HCT116 (cell line): ENCODE data around the gene WDR93. TPM values are rescaled to one million over a fixed set of nuclear protein-coding genes. Genes with fewer than 3 reads are reported as not detected.

Source experiments
- ATAC-seq: fragments of 200-7000 bp; cut with Tn5 transposase; 2 replicates; pipeline ENCODE4 v1.9.1; 2020; ENCODE audit warnings: mild to moderate bottlenecking, moderate library complexity
- BruUV-seq: library from RNA; stranded (reverse); fragments of 400-500 nt; replicated peaks from 2 replicates; lab custom pipeline; 2021; lab: Mats Ljungman, UMichigan
- CTCF ChIA-PET: fragments of 300-600 bp; sonication (Branson Sonifier 250); formaldehyde crosslinking; loops from one replicate; lab custom pipeline; 2021; ENCODE audit warnings: antibody characterized with exemption; lab: Charles Lee
- POLR2A ChIA-PET: fragments of 300-600, 350-600 bp; sonication (Branson Sonifier 250); formaldehyde crosslinking; loops from one replicate; lab custom pipeline; 2021; ENCODE audit warnings: antibody characterized with exemption; lab: Charles Lee
- RAD21 ChIA-PET, 2 experiments: fragments of 300-600 bp; sonication (Branson Sonifier 250); formaldehyde crosslinking; loops; one replicate each; lab custom pipeline; 2023; ENCODE audit warnings: low total read pairs in 2 of 2; ENCODE audit not compliant: uncharacterized antibody in 2 of 2, unreplicated experiment in 2 of 2, low non-redundant PET in 1 of 2; lab: Charles Lee
- DNase-seq: peaks from one replicate; pipeline ENCODE4 v3.0.0-alpha.2; 2010; ENCODE audit warnings: low read depth, low spot score
- H2AFZ ChIP-seq: fragments of 200-600 bp; shearing (Covaris generic), sonication (generic); 2 replicates; pipeline ENCODE4 v1.6.1; 2017; ENCODE audit warnings: low read depth, mixed run types, mixed read lengths, antibody characterized with exemption, low read length; ENCODE audit not compliant: poor library complexity, severe bottlenecking
- H3K27ac ChIP-seq: 2 replicates; pipeline ENCODE4 v1.5.1; 2012; ENCODE audit warnings: low read depth, low read length
- H3K27me3 ChIP-seq: fragments of 200-600 bp; sonication (generic); 2 replicates; pipeline ENCODE4 v1.6.1; 2016; ENCODE audit warnings: mixed run types, low read length, mixed read lengths; ENCODE audit not compliant: insufficient read depth
- H3K36me3 ChIP-seq, 2 experiments: fragments of 200-500 bp in 1 of 2; fragments of 200-600 bp in 1 of 2; sonication (Bioruptor generic) in 1 of 2; sonication (generic) in 1 of 2; 2 replicates each; pipeline versions ENCODE4 v1.5.1 to v1.6.1; 2014 to 2016; ENCODE audit warnings: low read length in 2 of 2, inconsistent platforms in 1 of 2, mixed read lengths in 1 of 2, mixed run types in 1 of 2; ENCODE audit not compliant: insufficient read depth in 2 of 2, control insufficient read depth in 1 of 2
- H3K4me1 ChIP-seq, 2 experiments: fragments of 200-600 bp in 1 of 2; sonication (generic) in 1 of 2; 2 replicates each; pipeline versions ENCODE4 v1.5.1 to v1.6.1; 2012 to 2017; ENCODE audit warnings: low read length in 2 of 2, inconsistent platforms in 1 of 2, mild to moderate bottlenecking in 1 of 2, mixed read lengths in 1 of 2, mixed run types in 1 of 2, moderate library complexity in 1 of 2; ENCODE audit not compliant: insufficient read depth in 2 of 2, control insufficient read depth in 1 of 2
- H3K4me2 ChIP-seq: fragments of 200-600 bp; sonication (generic); 2 replicates; pipeline ENCODE4 v1.6.1; 2017; ENCODE audit warnings: mixed run types, low read length, mixed read lengths
- H3K4me3 ChIP-seq, 2 experiments: fragments of 200-600 bp in 1 of 2; sonication (generic) in 1 of 2; replicated peaks in 1 of 2; 2 replicates each; pipeline ENCODE4 v1.5.1; 2011 to 2016; ENCODE audit warnings: low read length in 2 of 2, control low read depth in 1 of 2, low read depth in 1 of 2, mild to moderate bottlenecking in 1 of 2, mixed read lengths in 1 of 2, mixed run types in 1 of 2
- H3K79me2 ChIP-seq: fragments of 200-600 bp; sonication (generic); 2 replicates; pipeline ENCODE4 v1.6.1; 2017; ENCODE audit warnings: mild to moderate bottlenecking, mixed run types, low read length, moderate library complexity, mixed read lengths; ENCODE audit not compliant: insufficient read depth
- H3K9ac ChIP-seq: fragments of 200-600 bp; sonication (generic); 2 replicates; pipeline ENCODE4 v1.6.1; 2016; ENCODE audit warnings: low read length, mixed read lengths
- H3K9me2 ChIP-seq: fragments of 200-600 bp; sonication (generic), shearing (Covaris generic); 2 replicates; pipeline ENCODE4 v1.6.1; 2017; ENCODE audit warnings: mixed run types, mild to moderate bottlenecking, moderate library complexity; ENCODE audit not compliant: insufficient read depth
- H3K9me3 ChIP-seq, 2 experiments: fragments of 200-500 bp in 1 of 2; fragments of 200-600 bp in 1 of 2; sonication (Bioruptor generic) in 1 of 2; sonication (generic) in 1 of 2; 2 replicates each; pipeline ENCODE4 v1.6.1; 2014 to 2017; ENCODE audit warnings: low read length in 2 of 2, mixed read lengths in 2 of 2, inconsistent platforms in 1 of 2, low read depth in 1 of 2, mild to moderate bottlenecking in 1 of 2, mixed run types in 1 of 2, moderate library complexity in 1 of 2; ENCODE audit not compliant: control insufficient read depth in 1 of 2, insufficient read depth in 1 of 2
- H4K20me1 ChIP-seq: fragments of 200-600 bp; sonication (generic), shearing (Covaris generic); 2 replicates; pipeline ENCODE4 v1.6.1; 2017; ENCODE audit warnings: mixed run types, mild to moderate bottlenecking, moderate library complexity; ENCODE audit not compliant: insufficient read depth
- ATF3 ChIP-seq: IDR thresholded peaks from 2 replicates; pipeline ENCODE4 v1.6.1; 2012
- EZH2phosphoT487 ChIP-seq: fragments of 200-600 bp; IDR thresholded peaks from 2 replicates; pipeline ENCODE4 v1.6.1; 2018; ENCODE audit warnings: antibody characterized with exemption, borderline replicate concordance
- RAD21 ChIP-seq: IDR thresholded peaks from 2 replicates; pipeline ENCODE4 v1.6.1; 2012; ENCODE audit warnings: low read depth, mild to moderate bottlenecking
- SRF ChIP-seq: IDR thresholded peaks from 2 replicates; pipeline ENCODE4 v1.6.1; 2012; ENCODE audit warnings: low read depth
- intact Hi-C: fragments of 100-400 bp; cut with micrococcal nuclease; formaldehyde crosslinking; loops from 2 replicates; pipeline ENCODE4 v1.10.0; 2022
- total RNA-seq: library from RNA; stranded (reverse); gene quantifications from one replicate; pipeline ENCODE4 v1.2.1, GENCODE V29; 2021; ENCODE audit not compliant: unreplicated experiment
- TF ChIP-seq, protein P1 (sequence below), 3 experiments: fragments of 200-600 bp in 1 of 3; sonication (generic) in 1 of 3; IDR thresholded peaks in 2 of 3; conservative IDR thresholded peaks in 1 of 3; 2 replicates each; pipeline ENCODE4 v1.5.1; 2012 to 2017; ENCODE audit warnings: low read depth in 2 of 3, low read length in 2 of 3, antibody characterized with exemption in 1 of 3, borderline replicate concordance in 1 of 3, control low read depth in 1 of 3, mild to moderate bottlenecking in 1 of 3, mixed read lengths in 1 of 3, mixed run types in 1 of 3, moderate library complexity in 1 of 3; ENCODE audit not compliant: insufficient read depth in 1 of 3

The WDR93 gene
- total RNA-seq, 1 experiment from 2014 or later, result 0.42 TPM

DNA sequence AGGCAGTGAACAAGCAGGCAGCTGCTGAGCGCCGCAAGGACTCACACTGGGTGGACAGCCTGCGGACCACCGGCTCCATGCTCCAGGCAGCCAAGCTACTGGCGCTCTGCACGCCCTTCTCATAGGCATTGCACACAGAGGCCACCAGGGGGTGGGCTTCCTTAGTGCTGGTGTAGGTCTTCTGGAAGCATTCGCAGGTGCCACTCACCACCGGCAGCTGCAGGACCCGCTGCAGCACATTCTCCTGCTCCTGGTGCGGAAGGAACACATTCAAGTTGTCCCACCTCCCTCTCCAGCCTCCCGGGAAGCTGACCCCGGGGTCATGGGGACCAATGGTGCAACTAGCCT lies 17.5 kb upstream of the WDR93 start:
- RAD21 ChIA-PET, result no interaction called here
- Histone ChIP-seq H3K79me2 (no peaks in the 10 kb centered on the region), H3K4me2 (no peak overlapping the region), H3K27ac (no peak overlapping the region), H3K27me3 (no peaks in the 10 kb centered on the region), H3K9ac (no peak overlapping the region), H2AFZ (no peak overlapping the region), H4K20me1 (no peaks in the 10 kb centered on the region), H3K9me2 (no peaks in the 10 kb centered on the region), H3K4me3 (no peak overlapping the region), H3K36me3 (no peaks in the 10 kb centered on the region), H3K4me1 (no peaks in the 10 kb centered on the region), H3K9me3 (no peaks in the 10 kb centered on the region)
- CTCF ChIA-PET, result interaction anchor here (0.7 to 3.0 kb wide), 5 partner anchors 10 to 124 kb away, joined by 3 to 14 read pairs (median 3); no protein-coding TSS in a partner anchor
- TF ChIP-seq, protein P1, sequence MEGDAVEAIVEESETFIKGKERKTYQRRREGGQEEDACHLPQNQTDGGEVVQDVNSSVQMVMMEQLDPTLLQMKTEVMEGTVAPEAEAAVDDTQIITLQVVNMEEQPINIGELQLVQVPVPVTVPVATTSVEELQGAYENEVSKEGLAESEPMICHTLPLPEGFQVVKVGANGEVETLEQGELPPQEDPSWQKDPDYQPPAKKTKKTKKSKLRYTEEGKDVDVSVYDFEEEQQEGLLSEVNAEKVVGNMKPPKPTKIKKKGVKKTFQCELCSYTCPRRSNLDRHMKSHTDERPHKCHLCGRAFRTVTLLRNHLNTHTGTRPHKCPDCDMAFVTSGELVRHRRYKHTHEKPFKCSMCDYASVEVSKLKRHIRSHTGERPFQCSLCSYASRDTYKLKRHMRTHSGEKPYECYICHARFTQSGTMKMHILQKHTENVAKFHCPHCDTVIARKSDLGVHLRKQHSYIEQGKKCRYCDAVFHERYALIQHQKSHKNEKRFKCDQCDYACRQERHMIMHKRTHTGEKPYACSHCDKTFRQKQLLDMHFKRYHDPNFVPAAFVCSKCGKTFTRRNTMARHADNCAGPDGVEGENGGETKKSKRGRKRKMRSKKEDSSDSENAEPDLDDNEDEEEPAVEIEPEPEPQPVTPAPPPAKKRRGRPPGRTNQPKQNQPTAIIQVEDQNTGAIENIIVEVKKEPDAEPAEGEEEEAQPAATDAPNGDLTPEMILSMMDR (IDR thresholded peaks at IDR 0.05 in 2 of 3, conservative IDR thresholded peaks at IDR 0.05 in 1 of 3; ENCODE audit: borderline replicate concordance in 1 of 3, insufficient read depth in 1 of 3, low read depth in 2 of 3, low read length in 2 of 3), result peak; percentile 35 to 82 (median 74); a peak in 5 of 6 replicates
- TF ChIP-seq RAD21, result peak; percentile 52
- TF ChIP-seq ATF3, result no peak
- peak; percentile 92 for ATAC-seq
- peak; percentile 12 for DNase-seq
- POLR2A ChIA-PET, result no interaction called here
- intact Hi-C loops, result no loop called here
- no TSS peak for BruUV-seq

DNA sequence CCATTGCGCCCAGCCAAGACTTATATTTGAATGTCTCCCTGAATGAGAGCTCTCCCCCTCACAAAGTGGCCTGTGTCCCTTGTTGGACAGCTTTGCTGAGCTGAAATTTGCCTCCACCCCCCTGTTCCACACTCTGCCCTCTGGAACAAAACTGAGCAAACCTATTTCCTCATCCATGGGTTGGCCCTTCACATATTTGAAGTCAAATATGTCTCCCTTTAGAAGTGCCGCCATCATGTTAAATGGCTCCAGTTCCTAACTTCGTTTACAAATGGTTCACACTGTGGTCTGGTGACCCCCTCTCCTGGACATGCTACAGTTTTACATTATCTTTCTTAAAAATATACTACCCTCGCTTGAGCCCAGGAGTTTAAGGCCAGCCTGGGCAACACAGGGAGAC lies 16.1 kb upstream of the WDR93 start:
- no peak for DNase-seq
- intact Hi-C loops, result no loop called here
- CTCF ChIA-PET, result interaction anchor here (3.0 kb wide), 1 partner anchor 12 kb away, joined by 14 read pairs; no protein-coding TSS in a partner anchor
- Histone ChIP-seq H3K9me2 (no peaks in the 10 kb centered on the region), H3K27ac (no peak overlapping the region), H3K4me3 (no peak overlapping the region), H3K9me3 (no peaks in the 10 kb centered on the region), H3K4me1 (no peaks in the 10 kb centered on the region), H3K27me3 (no peaks in the 10 kb centered on the region), H3K4me2 (no peak overlapping the region), H3K36me3 (no peaks in the 10 kb centered on the region), H2AFZ (no peak overlapping the region), H3K9ac (no peak overlapping the region), H3K79me2 (no peaks in the 10 kb centered on the region), H4K20me1 (no peaks in the 10 kb centered on the region)
- RAD21 ChIA-PET, result interaction anchor here in 1 of 2 experiments (0.9 kb wide), 1 partner anchor 413 kb away, joined by 3 read pairs; no protein-coding TSS in a partner anchor
- peak; percentile 15; the same call in 1 of the 2 replicates for TF ChIP-seq RAD21
- TF ChIP-seq SRF, result no peak
- TF ChIP-seq EZH2phosphoT487, result no peak
- ATAC-seq, result no peak
- POLR2A ChIA-PET, result no interaction called here
- no TSS peak for BruUV-seq
